ENCODE measurements around the gene CELSR2.

DNA sequence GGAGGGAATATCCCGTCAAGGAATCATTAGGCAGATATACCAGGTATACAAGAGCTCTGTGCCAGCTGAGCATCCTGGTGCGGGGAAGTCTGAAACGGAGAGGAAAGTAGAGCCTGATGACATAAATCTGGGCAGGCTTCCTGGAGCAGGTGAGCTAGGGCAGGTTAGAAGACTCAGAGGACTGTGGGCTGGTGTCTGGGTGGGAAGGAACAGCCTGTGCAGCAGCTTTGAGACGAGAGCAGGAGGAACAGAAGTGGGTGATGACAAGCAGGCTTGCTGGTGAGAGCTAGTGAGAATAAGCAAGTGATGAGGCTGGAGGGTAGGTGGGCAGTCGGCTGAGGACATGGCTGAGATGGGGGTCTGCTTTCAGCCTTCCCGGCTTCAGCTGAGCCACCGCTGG is 6.7 kb downstream of the CELSR2 start:
- TF ChIP-seq, protein P1, sequence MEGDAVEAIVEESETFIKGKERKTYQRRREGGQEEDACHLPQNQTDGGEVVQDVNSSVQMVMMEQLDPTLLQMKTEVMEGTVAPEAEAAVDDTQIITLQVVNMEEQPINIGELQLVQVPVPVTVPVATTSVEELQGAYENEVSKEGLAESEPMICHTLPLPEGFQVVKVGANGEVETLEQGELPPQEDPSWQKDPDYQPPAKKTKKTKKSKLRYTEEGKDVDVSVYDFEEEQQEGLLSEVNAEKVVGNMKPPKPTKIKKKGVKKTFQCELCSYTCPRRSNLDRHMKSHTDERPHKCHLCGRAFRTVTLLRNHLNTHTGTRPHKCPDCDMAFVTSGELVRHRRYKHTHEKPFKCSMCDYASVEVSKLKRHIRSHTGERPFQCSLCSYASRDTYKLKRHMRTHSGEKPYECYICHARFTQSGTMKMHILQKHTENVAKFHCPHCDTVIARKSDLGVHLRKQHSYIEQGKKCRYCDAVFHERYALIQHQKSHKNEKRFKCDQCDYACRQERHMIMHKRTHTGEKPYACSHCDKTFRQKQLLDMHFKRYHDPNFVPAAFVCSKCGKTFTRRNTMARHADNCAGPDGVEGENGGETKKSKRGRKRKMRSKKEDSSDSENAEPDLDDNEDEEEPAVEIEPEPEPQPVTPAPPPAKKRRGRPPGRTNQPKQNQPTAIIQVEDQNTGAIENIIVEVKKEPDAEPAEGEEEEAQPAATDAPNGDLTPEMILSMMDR (IDR thresholded peaks at IDR 0.05; ENCODE audit: low read depth, low read length), result no peak
- no peak for TF ChIP-seq POLR2A (IDR thresholded peaks at IDR 0.05; ENCODE audit: extremely low read depth, insufficient read length)

Data from NB4 (cell line).